ENCODE results near the gene ZDHHC22. TPM values are rescaled to one million over a fixed set of nuclear protein-coding genes. Genes with fewer than 3 reads are reported as not detected.

ZDHHC22 gene
- total RNA-seq, 4 donors from 2014 or later, result 0.12 to 0.40 TPM; not detected in 2

GRCh38 chr14:77170045-77170444, 28.5 kb upstream of the ZDHHC22 start:
- no peak for TF ChIP-seq EP300 (IDR thresholded peaks at IDR 0.05)
- TF ChIP-seq POLR2AphosphoS5 (IDR thresholded peaks at IDR 0.05), result no peak
- TF ChIP-seq, protein P1, sequence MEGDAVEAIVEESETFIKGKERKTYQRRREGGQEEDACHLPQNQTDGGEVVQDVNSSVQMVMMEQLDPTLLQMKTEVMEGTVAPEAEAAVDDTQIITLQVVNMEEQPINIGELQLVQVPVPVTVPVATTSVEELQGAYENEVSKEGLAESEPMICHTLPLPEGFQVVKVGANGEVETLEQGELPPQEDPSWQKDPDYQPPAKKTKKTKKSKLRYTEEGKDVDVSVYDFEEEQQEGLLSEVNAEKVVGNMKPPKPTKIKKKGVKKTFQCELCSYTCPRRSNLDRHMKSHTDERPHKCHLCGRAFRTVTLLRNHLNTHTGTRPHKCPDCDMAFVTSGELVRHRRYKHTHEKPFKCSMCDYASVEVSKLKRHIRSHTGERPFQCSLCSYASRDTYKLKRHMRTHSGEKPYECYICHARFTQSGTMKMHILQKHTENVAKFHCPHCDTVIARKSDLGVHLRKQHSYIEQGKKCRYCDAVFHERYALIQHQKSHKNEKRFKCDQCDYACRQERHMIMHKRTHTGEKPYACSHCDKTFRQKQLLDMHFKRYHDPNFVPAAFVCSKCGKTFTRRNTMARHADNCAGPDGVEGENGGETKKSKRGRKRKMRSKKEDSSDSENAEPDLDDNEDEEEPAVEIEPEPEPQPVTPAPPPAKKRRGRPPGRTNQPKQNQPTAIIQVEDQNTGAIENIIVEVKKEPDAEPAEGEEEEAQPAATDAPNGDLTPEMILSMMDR (IDR thresholded peaks at IDR 0.05), result no peak
- no peak for TF ChIP-seq POLR2A (IDR thresholded peaks at IDR 0.05)
- Histone ChIP-seq H3K36me3 (no peaks in the 10 kb centered on the region), H3K27me3 (peaks cover 13% of the 10 kb centered on the region), H3K4me1 (no peaks in the 10 kb centered on the region), H3K27ac (no peak overlapping the region), H3K9me3 (peaks cover 0 to 32% (median 0%) of the 10 kb centered on the region in 3 donors), H3K4me3 (no peak overlapping the region)
- ATAC-seq, result no peak
- 59 to 67% methylated on average over 3 of the region's 3 CpGs for WGBS, 2 donors (ENCODE audit: low coverage in 1 of 2)

DNA sequence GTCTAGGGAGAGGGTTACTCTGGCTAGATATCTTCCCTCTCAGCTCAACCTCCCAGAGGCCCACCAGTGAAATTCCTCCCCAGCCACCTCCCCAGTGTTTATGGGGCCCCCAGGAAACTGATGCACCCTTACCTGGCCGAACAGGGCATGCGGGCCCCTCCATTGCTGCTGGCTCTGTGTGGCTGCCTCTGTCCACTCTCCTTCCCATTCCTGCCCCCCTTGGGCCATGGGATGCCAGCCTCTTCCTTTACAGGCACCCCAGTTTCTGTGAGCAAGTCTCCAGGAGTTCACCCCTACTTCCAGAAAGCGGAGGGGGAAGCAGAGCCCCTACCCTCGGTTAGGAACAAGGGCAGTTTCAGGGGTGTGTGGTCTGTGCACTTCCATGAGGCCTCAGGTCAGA, 19.4 kb upstream of the ZDHHC22 start:
- H3K4me3 ChIP-seq, result no peak overlapping the region
- TF ChIP-seq POLR2AphosphoS5 (IDR thresholded peaks at IDR 0.05) (no peak), POLR2A (IDR thresholded peaks at IDR 0.05) (no peak), EP300 (IDR thresholded peaks at IDR 0.05) (no peak)
- TF ChIP-seq, protein P1 (IDR thresholded peaks at IDR 0.05), result no peak
- H3K9me3 ChIP-seq, result no peaks in the 10 kb centered on the region
- H3K27me3 ChIP-seq, result peaks cover 22% of the 10 kb centered on the region
- WGBS, 2 donors (ENCODE audit: low coverage in 1 of 2), result no CpG with 5 or more reads among the region's 4 CpGs
- H3K27ac ChIP-seq, result no peak overlapping the region
- H3K4me1 ChIP-seq, result peaks cover 0 to 17% (median 4%) of the 10 kb centered on the region in 3 donors
- no peaks in the 10 kb centered on the region for H3K36me3 ChIP-seq
- no peak for ATAC-seq

DNA sequence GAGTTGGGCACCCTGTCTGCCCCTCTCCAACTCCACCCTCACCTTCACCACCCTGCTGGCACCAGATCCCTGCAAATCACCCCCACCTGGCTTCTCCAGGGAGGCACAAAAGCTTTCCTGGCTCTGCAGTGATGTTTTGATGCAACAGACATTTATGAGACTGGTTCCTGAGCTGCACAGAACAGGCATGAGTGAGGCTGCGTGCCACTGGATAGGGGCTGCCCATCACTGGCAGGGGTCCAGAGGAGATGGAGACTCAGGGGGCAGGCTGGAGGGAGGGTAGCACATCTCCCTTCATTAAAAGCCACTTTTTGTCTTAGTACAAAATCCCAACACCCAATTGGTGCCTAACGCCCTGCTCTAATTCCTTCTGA, 17.3 kb upstream of the ZDHHC22 start:
- ATAC-seq, result no peak

DNA sequence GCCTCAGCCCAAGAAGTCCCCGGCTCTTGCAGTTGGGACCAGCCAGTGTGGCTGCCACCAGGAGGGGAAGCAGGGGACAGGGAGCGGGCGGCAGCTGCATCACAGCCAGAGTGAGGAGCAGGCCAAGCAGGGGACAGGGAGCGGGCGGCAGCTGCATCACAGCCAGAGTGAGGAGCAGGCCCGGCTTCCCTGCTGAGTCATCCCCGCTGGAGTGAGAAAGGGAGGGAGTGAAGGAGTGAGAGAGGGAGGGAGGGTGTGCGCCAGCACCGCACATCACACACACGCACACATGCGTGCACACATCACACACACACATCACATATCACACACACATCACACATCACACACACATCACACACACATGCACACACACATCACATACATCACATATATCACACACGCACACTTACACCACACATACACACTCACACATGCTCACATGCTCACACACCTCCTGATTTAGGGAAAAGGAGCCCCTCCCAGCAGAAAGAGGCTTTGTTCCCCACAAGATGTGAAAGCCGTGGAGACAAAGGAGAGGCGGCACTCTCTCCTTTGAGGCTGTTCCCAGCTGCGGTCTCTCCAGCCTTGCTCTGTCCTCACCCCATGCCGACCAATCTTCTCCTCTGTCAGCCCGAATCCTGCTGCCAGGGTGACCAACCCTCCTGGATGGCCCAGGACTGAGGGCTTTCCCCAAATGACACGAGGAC, 16.7 kb upstream of the ZDHHC22 start:
- Histone ChIP-seq H3K27ac (no peak overlapping the region), H3K4me1 (peaks cover 0 to 17% (median 4%) of the 10 kb centered on the region in 3 donors), H3K4me3 (no peak overlapping the region), H3K36me3 (no peaks in the 10 kb centered on the region), H3K27me3 (peaks cover 39% of the 10 kb centered on the region), H3K9me3 (no peaks in the 10 kb centered on the region)
- TF ChIP-seq POLR2A (IDR thresholded peaks at IDR 0.05) (no peak), POLR2AphosphoS5 (IDR thresholded peaks at IDR 0.05) (no peak), EP300 (IDR thresholded peaks at IDR 0.05) (no peak)
- TF ChIP-seq, protein P1 (IDR thresholded peaks at IDR 0.05), result no peak
- ATAC-seq, result peak; percentile 66
- 4 to 16% methylated on average over 9 to 11 of the region's 18 CpGs for WGBS, 2 donors (ENCODE audit: low coverage in 1 of 2)

More for the DNA sequence above, 17.3 kb upstream of the ZDHHC22 start:
- H3K36me3 ChIP-seq, result no peaks in the 10 kb centered on the region
- no peaks in the 10 kb centered on the region for H3K9me3 ChIP-seq
- no peak for TF ChIP-seq EP300 (IDR thresholded peaks at IDR 0.05)
- TF ChIP-seq POLR2AphosphoS5 (IDR thresholded peaks at IDR 0.05), result no peak
- TF ChIP-seq, protein P1 (IDR thresholded peaks at IDR 0.05), result no peak
- no peak for TF ChIP-seq POLR2A (IDR thresholded peaks at IDR 0.05)
- H3K4me1 ChIP-seq, result peaks cover 0 to 17% (median 4%) of the 10 kb centered on the region in 3 donors
- H3K4me3 ChIP-seq, result no peak overlapping the region
- WGBS, 2 donors (ENCODE audit: low coverage in 1 of 2), result 40 to 75% methylated on average over 1 of the region's 2 CpGs
- H3K27ac ChIP-seq, result no peak overlapping the region
- H3K27me3 ChIP-seq, result peaks cover 38% of the 10 kb centered on the region

- H3K9me3 ChIP-seq, result no peaks in the 10 kb centered on the region
- H3K4me1 ChIP-seq, result peaks cover 0 to 17% (median 4%) of the 10 kb centered on the region in 3 donors
- H3K36me3 ChIP-seq, result no peaks in the 10 kb centered on the region
- TF ChIP-seq, protein P1 (IDR thresholded peaks at IDR 0.05), result no peak
- TF ChIP-seq POLR2AphosphoS5 (IDR thresholded peaks at IDR 0.05) (no peak), POLR2A (IDR thresholded peaks at IDR 0.05) (no peak), EP300 (IDR thresholded peaks at IDR 0.05) (no peak)
- H3K4me3 ChIP-seq, result no peak overlapping the region
- WGBS, 2 donors (ENCODE audit: low coverage in 1 of 2), result 38% methylated on average over 6 of the region's 11 CpGs; no CpG with 5 or more reads in 1 of the 2 donors
- H3K27ac ChIP-seq, result no peak overlapping the region
- peak; percentile 16 for ATAC-seq
- H3K27me3 ChIP-seq, result peaks cover 45% of the 10 kb centered on the region
Observed at GRCh38 chr14:77157740-77158139, 16.1 kb upstream of the ZDHHC22 start.
